ENCODE measurements around the gene TMEM158. TPM values are rescaled to one million over a fixed set of nuclear protein-coding genes. Genes with fewer than 3 reads are reported as not detected.

Gene TMEM158
- total RNA-seq, 1 experiment from 2014 or later, result 1.4 TPM

DNA sequence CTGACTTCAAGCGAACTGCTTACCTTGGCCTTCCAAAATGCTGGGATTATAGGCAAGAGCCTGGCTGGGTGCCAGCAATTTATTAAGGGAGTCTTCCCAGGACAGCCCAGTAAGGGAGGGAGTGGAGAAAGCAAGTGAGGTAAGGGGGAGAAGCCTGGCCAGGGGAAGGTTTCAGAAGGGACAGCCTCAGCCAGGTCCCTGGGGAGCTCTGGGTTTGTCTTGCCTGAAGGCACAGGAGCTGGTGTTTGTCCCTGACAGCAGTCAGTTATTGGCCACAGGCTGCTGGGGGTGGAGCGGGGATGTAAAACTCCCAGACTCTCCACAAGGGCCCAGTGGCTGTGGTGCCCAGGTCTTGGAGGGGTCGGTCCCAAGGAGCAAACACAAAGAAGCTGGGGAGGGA lies 46.9 kb downstream of the TMEM158 start:
- POLR2A ChIA-PET, result interaction anchor here (1.1 to 3.4 kb wide), 3 partner anchors 12 to 39 kb away, joined by 4 to 13 read pairs (median 5); partner anchors contain the start of gene CDCP1
- intact Hi-C loops (cut with micrococcal nuclease), result no loop called here
- CTCF ChIA-PET, result interaction anchor here (0.9 to 3.6 kb wide), 2 partner anchors 11 to 31 kb away, joined by 5 to 21 read pairs; no protein-coding TSS in a partner anchor
- H3K36me3 Mint-ChIP-seq (ENCODE audit: insufficient read depth, unreplicated experiment), result no peaks in the 10 kb centered on the region
- no peak for TF ChIP-seq CTCF (IDR thresholded peaks at IDR 0.05; ENCODE audit: unreplicated experiment)
- no peaks in the 10 kb centered on the region for H3K27me3 Mint-ChIP-seq (ENCODE audit: insufficient read depth, unreplicated experiment)
- no peaks in the 10 kb centered on the region for H3K9me3 Mint-ChIP-seq (ENCODE audit: unreplicated experiment)
- H3K27ac Mint-ChIP-seq (ENCODE audit: low read depth, unreplicated experiment), result no peak overlapping the region
- BruUV-seq (replicated peaks), result no TSS peak
- peak; percentile 36 for DNase-seq (ENCODE audit: unreplicated experiment)
- no peak overlapping the region for H3K4me3 Mint-ChIP-seq (ENCODE audit: unreplicated experiment)
- peaks cover 29% of the 10 kb centered on the region for H3K4me1 Mint-ChIP-seq (ENCODE audit: insufficient read depth, unreplicated experiment)

DNA sequence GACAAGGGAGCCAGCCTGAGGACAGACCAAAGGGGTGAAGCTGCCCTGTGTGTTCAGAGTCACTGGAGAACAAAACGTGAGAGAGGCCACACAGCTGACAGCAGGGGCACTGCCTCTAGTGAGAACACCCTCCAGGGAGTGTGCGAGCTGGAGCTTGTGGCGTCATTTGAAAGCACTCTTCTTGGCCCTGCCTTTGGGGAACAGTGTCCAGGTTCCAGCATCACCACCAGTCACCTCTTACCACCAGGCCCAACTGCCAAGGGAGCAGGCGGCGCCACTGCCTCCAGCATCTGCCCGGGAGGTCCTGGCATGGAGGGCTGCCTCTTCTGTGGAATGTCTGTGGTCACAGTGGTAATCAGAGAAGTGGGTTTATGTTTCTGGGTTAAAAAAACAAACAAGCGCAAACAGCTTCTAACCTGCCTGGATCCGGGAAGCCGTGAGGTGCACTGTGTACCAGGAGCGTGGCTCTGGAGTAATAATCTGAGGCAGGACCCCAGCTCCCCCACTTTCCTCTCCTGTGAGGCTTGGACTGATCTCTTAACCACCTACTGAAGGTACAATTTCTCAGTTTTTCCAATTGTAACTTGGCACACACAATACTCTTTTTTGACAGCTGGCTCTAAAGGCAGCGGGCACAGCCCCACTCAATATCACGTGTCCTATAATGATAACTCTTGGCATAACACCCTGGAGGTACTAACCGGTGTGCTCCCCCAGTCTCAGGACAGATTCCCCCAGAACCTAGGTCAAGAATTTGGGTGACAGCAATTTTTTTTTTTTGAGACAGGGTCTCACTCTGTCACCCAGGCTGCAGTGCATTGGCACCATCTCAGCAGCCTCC lies 47.7 kb downstream of the TMEM158 start:
- CTCF ChIA-PET, result interaction anchor here (0.6 to 3.6 kb wide), 2 partner anchors 16 to 32 kb away, joined by 3 to 21 read pairs; no protein-coding TSS in a partner anchor
- POLR2A ChIA-PET, result interaction anchor here (0.8 to 3.4 kb wide), 5 partner anchors 11 to 38 kb away, joined by 3 to 13 read pairs (median 5); partner anchors contain the start of gene CDCP1
- no peak for TF ChIP-seq CTCF (IDR thresholded peaks at IDR 0.05; ENCODE audit: unreplicated experiment)
- intact Hi-C loops (cut with micrococcal nuclease), result no loop called here
- Mint-ChIP-seq H3K4me3 (ENCODE audit: unreplicated experiment) (no peak overlapping the region), H3K27ac (ENCODE audit: low read depth, unreplicated experiment) (no peak overlapping the region), H3K9me3 (ENCODE audit: unreplicated experiment) (no peaks in the 10 kb centered on the region), H3K36me3 (ENCODE audit: insufficient read depth, unreplicated experiment) (no peaks in the 10 kb centered on the region), H3K27me3 (ENCODE audit: insufficient read depth, unreplicated experiment) (no peaks in the 10 kb centered on the region), H3K4me1 (ENCODE audit: insufficient read depth, unreplicated experiment) (peaks cover 21% of the 10 kb centered on the region)
- no TSS peak for BruUV-seq (replicated peaks)
- DNase-seq (ENCODE audit: unreplicated experiment), result peak; percentile 85

DNA sequence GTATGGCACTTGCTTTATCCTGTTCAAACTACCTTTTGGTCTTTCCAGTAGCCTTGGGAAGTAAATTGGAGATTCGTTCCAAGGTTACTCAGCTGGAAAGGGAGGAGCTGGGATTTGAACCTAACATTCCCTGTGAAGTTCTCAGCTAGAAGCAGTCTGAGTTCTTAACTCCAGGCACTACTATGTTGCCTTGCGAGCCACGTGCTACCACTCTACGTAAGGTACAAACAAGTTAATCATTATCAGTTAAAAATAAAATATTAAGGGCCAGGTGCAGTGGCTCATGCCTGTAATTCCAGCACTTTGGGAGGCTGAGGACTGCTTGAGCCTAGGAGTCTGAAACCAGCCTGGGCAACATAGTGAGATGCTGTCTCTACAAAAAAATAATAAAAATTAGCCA lies 49.2 kb downstream of the TMEM158 start:
- intact Hi-C loops (cut with micrococcal nuclease), result no loop called here
- CTCF ChIA-PET, result interaction anchor here (0.6 to 3.6 kb wide), 3 partner anchors 10 to 34 kb away, joined by 3 to 21 read pairs (median 3); no protein-coding TSS in a partner anchor

More for the DNA sequence above, 49.2 kb downstream of the TMEM158 start:
- no peak for TF ChIP-seq CTCF (IDR thresholded peaks at IDR 0.05; ENCODE audit: unreplicated experiment)
- Mint-ChIP-seq H3K4me3 (ENCODE audit: unreplicated experiment) (no peak overlapping the region), H3K4me1 (ENCODE audit: insufficient read depth, unreplicated experiment) (peaks cover 12% of the 10 kb centered on the region), H3K27me3 (ENCODE audit: insufficient read depth, unreplicated experiment) (no peaks in the 10 kb centered on the region), H3K36me3 (ENCODE audit: insufficient read depth, unreplicated experiment) (no peaks in the 10 kb centered on the region), H3K9me3 (ENCODE audit: unreplicated experiment) (no peaks in the 10 kb centered on the region), H3K27ac (ENCODE audit: low read depth, unreplicated experiment) (no peak overlapping the region)
- DNase-seq (ENCODE audit: unreplicated experiment), result no peak
- POLR2A ChIA-PET, result interaction anchor here (0.9 to 3.4 kb wide), 5 partner anchors 9 to 42 kb away, joined by 3 to 13 read pairs (median 6); partner anchors contain the start of gene CDCP1
- BruUV-seq (replicated peaks), result no TSS peak

Other genes with a start within 250 kb of the TMEM158 start
- not detected in 2 replicates for gene CLEC3B, start 200.0 kb downstream of the TMEM158 start, total RNA-seq (2022)
- 180 and 208 TPM in 2 replicates for gene CDCP1, start 79.9 kb downstream of the TMEM158 start, total RNA-seq (2022)
- gene LARS2, start 162.3 kb upstream of the TMEM158 start, total RNA-seq (2022), result 15.6 and 21.2 TPM in 2 replicates

All from MCF 10A (cell line).